Neuronal stem cell (in vitro differentiated cells): ENCODE data around the gene PPEF1.
"Not testable (repeated sequence)": the region's sequence is repeated elsewhere in the genome, so short reads cannot be mapped to it uniquely, and the experiment has no call there.

Experiments
- DNase-seq: peaks from one replicate; pipeline ENCODE4 v3.0.0-alpha.2; 2013; ENCODE audit warnings: low spot score
- H2AFZ ChIP-seq: one replicate; pipeline ENCODE4 v1.6.1; 2013; ENCODE audit warnings: mild to moderate bottlenecking, low read length, inconsistent platforms
- H2AK5ac ChIP-seq: 2 replicates; pipeline ENCODE4 v1.6.1; 2013; ENCODE audit warnings: low read depth, mild to moderate bottlenecking, inconsistent platforms, low read length, moderate library complexity, mixed read lengths
- H2BK120ac ChIP-seq: 2 replicates; pipeline ENCODE4 v1.6.1; 2013; ENCODE audit warnings: low read depth, mild to moderate bottlenecking, inconsistent platforms, low read length, moderate library complexity, mixed read lengths
- H2BK12ac ChIP-seq: one replicate; pipeline ENCODE4 v1.6.1; 2013; ENCODE audit warnings: low read length, inconsistent platforms
- H2BK15ac ChIP-seq: 2 replicates; pipeline ENCODE4 v1.6.1; 2013; ENCODE audit warnings: mild to moderate bottlenecking, low read length, inconsistent platforms, mixed read lengths
- H2BK5ac ChIP-seq: one replicate; pipeline ENCODE4 v1.6.1; 2013; ENCODE audit warnings: inconsistent platforms, mild to moderate bottlenecking, low read length, moderate library complexity
- H3K14ac ChIP-seq: one replicate; pipeline ENCODE4 v1.6.1; 2013; ENCODE audit warnings: low read length, inconsistent platforms
- H3K18ac ChIP-seq: 2 replicates; pipeline ENCODE4 v1.6.1; 2013; ENCODE audit warnings: low read length, inconsistent platforms
- H3K23ac ChIP-seq: 2 replicates; pipeline ENCODE4 v1.6.1; 2013; ENCODE audit warnings: low read depth, mild to moderate bottlenecking, mixed read lengths, low read length, inconsistent platforms; ENCODE audit not compliant: poor library complexity
- H3K27ac ChIP-seq: replicated peaks from 3 replicates; pipeline ENCODE4 v1.5.1; 2013; ENCODE audit warnings: low read length, inconsistent platforms
- H3K27me3 ChIP-seq, 3 experiments: 2 replicates each; pipeline ENCODE4 v1.6.1; 2013; ENCODE audit warnings: low read length in 3 of 3, mild to moderate bottlenecking in 2 of 3, inconsistent platforms in 1 of 3, low read depth in 1 of 3, mixed read lengths in 1 of 3, moderate library complexity in 1 of 3; ENCODE audit not compliant: control insufficient read depth in 3 of 3, insufficient read depth in 3 of 3
- H3K36me3 ChIP-seq, 2 donors: replicated peaks in 1 of 2; 2 replicates each; pipeline ENCODE4 v1.6.1; 2013; ENCODE audit warnings: low read length in 2 of 2; ENCODE audit not compliant: control insufficient read depth in 2 of 2, insufficient read depth in 2 of 2
- H3K4ac ChIP-seq: 2 replicates; pipeline ENCODE4 v1.6.1; 2013; ENCODE audit warnings: inconsistent platforms, mild to moderate bottlenecking, low read length, moderate library complexity
- H3K4me1 ChIP-seq, 2 donors: 1 replicate in 1 of 2; 2 replicates in 1 of 2; pipeline ENCODE4 v1.6.1; 2013; ENCODE audit warnings: low read length in 2 of 2, low read depth in 1 of 2; ENCODE audit not compliant: control insufficient read depth in 2 of 2, insufficient read depth in 1 of 2
- H3K4me2 ChIP-seq: one replicate; pipeline ENCODE4 v1.6.1; 2013; ENCODE audit warnings: mild to moderate bottlenecking, low read length, inconsistent platforms; ENCODE audit not compliant: insufficient read depth, poor library complexity, severe bottlenecking
- H3K4me3 ChIP-seq, 2 donors: 2 replicates each; pipeline ENCODE4 v1.5.1; 2013; ENCODE audit warnings: low read length in 2 of 2, mild to moderate bottlenecking in 2 of 2, inconsistent platforms in 1 of 2, moderate library complexity in 1 of 2
- H3K79me1 ChIP-seq: one replicate; pipeline ENCODE4 v1.6.1; 2013; ENCODE audit warnings: low read depth, mild to moderate bottlenecking, inconsistent platforms, low read length, moderate library complexity
- H3K9ac ChIP-seq: one replicate; pipeline ENCODE4 v1.6.1; 2013; ENCODE audit warnings: mild to moderate bottlenecking, low read depth, low read length, inconsistent platforms; ENCODE audit not compliant: poor library complexity
- H3K9me3 ChIP-seq, 2 donors: replicated peaks in 1 of 2; 2 replicates each; pipeline versions ENCODE3 to v1.6.1; 2013; ENCODE audit warnings: low read length in 2 of 2, mild to moderate bottlenecking in 2 of 2, inconsistent platforms in 1 of 2, low read depth in 1 of 2, mixed read lengths in 1 of 2, moderate library complexity in 1 of 2; ENCODE audit not compliant: control insufficient read depth in 2 of 2, insufficient read depth in 1 of 2
- H4K8ac ChIP-seq: one replicate; pipeline ENCODE4 v1.6.1; 2013; ENCODE audit warnings: low read depth, mild to moderate bottlenecking, inconsistent platforms, low read length, moderate library complexity
- H4K91ac ChIP-seq: one replicate; pipeline ENCODE4 v1.6.1; 2013; ENCODE audit warnings: low read length, low read depth, mild to moderate bottlenecking, inconsistent platforms; ENCODE audit not compliant: poor library complexity
- WGBS, 2 donors: extraction: QIAGEN DNeasy Blood & Tissue Kit; methylation state at CpG; one replicate each; pipeline ENCODE4 v1.1.7; 2013; ENCODE audit warnings: missing lambda C conversion rate in 2 of 2, mixed read lengths in 1 of 2; ENCODE audit not compliant: insufficient read length in 2 of 2, insufficient replicate concordance in 1 of 2; ENCODE audit errors: extremely low coverage in 2 of 2; 5-methylcytosine and 5-hydroxymethylcytosine counted together

The PPEF1 gene

GRCh38 chrX:18739609-18740008 is 32.2 kb downstream of the PPEF1 start:
- not testable (repeated sequence) for H2BK15ac ChIP-seq, H3K9ac ChIP-seq, H3K14ac ChIP-seq, H2AK5ac ChIP-seq, H3K4me2 ChIP-seq, H3K4me1 ChIP-seq, H3K27ac ChIP-seq, H2AFZ ChIP-seq, H3K9me3 ChIP-seq, H2BK5ac ChIP-seq, H3K36me3 ChIP-seq, H3K79me1 ChIP-seq, H3K4ac ChIP-seq, H2BK120ac ChIP-seq, DNase-seq, H4K8ac ChIP-seq, H4K91ac ChIP-seq, H3K23ac ChIP-seq, H3K27me3 ChIP-seq, H2BK12ac ChIP-seq, H3K18ac ChIP-seq, H3K4me3 ChIP-seq
- WGBS, 2 donors: no CpG with 5 or more reads among the region's 6 CpGs

- no peak overlapping the region for H3K27ac ChIP-seq
- no peaks in the 10 kb centered on the region for H3K79me1 ChIP-seq
- no CpG with 5 or more reads among the region's 2 CpGs for WGBS, 2 donors
- H3K18ac ChIP-seq: no peak overlapping the region
- no peak overlapping the region for H3K4me3 ChIP-seq
- H2BK15ac ChIP-seq: no peak overlapping the region
- no peak overlapping the region for H2BK12ac ChIP-seq
- H3K4me1 ChIP-seq: no peaks in the 10 kb centered on the region
- H3K14ac ChIP-seq: no peak overlapping the region
- no peak overlapping the region for H3K4ac ChIP-seq
- no peaks in the 10 kb centered on the region for H3K9me3 ChIP-seq
- H4K91ac ChIP-seq: no peak overlapping the region
- H2AFZ ChIP-seq: no peak overlapping the region
- no peak overlapping the region for H3K9ac ChIP-seq
- DNase-seq: no peak
- H3K23ac ChIP-seq: no peak overlapping the region
- H3K4me2 ChIP-seq: no peak overlapping the region
- no peaks in the 10 kb centered on the region for H3K36me3 ChIP-seq
- no peak overlapping the region for H2BK120ac ChIP-seq
- no peak overlapping the region for H2BK5ac ChIP-seq
- H4K8ac ChIP-seq: no peak overlapping the region
- H2AK5ac ChIP-seq: no peak overlapping the region
- H3K27me3 ChIP-seq: no peaks in the 10 kb centered on the region
Observed at GRCh38 chrX:18748499-18748898, 41.1 kb downstream of the PPEF1 start.

- no peaks in the 10 kb centered on the region for H3K9me3 ChIP-seq
- H3K27ac ChIP-seq: no peak overlapping the region
- no peak overlapping the region for H2AK5ac ChIP-seq
- no peak overlapping the region for H3K23ac ChIP-seq
- H3K9ac ChIP-seq: no peak overlapping the region
- H2AFZ ChIP-seq: no peak overlapping the region
- WGBS, 2 donors: no CpG with 5 or more reads among the region's 2 CpGs
- H2BK5ac ChIP-seq: no peak overlapping the region
- no peak overlapping the region for H3K18ac ChIP-seq
- no peak overlapping the region for H2BK12ac ChIP-seq
- H4K91ac ChIP-seq: no peak overlapping the region
- H3K4me2 ChIP-seq: no peak overlapping the region
- DNase-seq: no peak
- no peak overlapping the region for H3K4ac ChIP-seq
- no peaks in the 10 kb centered on the region for H3K79me1 ChIP-seq
- no peak overlapping the region for H3K4me3 ChIP-seq
- no peaks in the 10 kb centered on the region for H3K36me3 ChIP-seq
- peaks cover 0 to 5% (median 0%) of the 10 kb centered on the region in 3 experiments for H3K27me3 ChIP-seq
- H3K4me1 ChIP-seq: no peaks in the 10 kb centered on the region
- H3K14ac ChIP-seq: no peak overlapping the region
- no peak overlapping the region for H4K8ac ChIP-seq
- no peak overlapping the region for H2BK120ac ChIP-seq
- H2BK15ac ChIP-seq: no peak overlapping the region
Observed at GRCh38 chrX:18753631-18754030, 46.2 kb downstream of the PPEF1 start.

- H4K8ac ChIP-seq: no peak overlapping the region
- H3K18ac ChIP-seq: no peak overlapping the region
- no peaks in the 10 kb centered on the region for H3K79me1 ChIP-seq
- no peak overlapping the region for H2BK12ac ChIP-seq
- H3K4me2 ChIP-seq: no peak overlapping the region
- no peaks in the 10 kb centered on the region for H3K9me3 ChIP-seq
- H2BK5ac ChIP-seq: no peak overlapping the region
- H3K4ac ChIP-seq: no peak overlapping the region
- no peak overlapping the region for H2BK15ac ChIP-seq
- H3K4me3 ChIP-seq: no peak overlapping the region
- no peak for DNase-seq
- no CpG with 5 or more reads among the region's 4 CpGs for WGBS, 2 donors
- no peak overlapping the region for H2BK120ac ChIP-seq
- H2AFZ ChIP-seq: no peak overlapping the region
- no peak overlapping the region for H4K91ac ChIP-seq
- no peak overlapping the region for H3K23ac ChIP-seq
- no peaks in the 10 kb centered on the region for H3K4me1 ChIP-seq
- no peaks in the 10 kb centered on the region for H3K36me3 ChIP-seq
- H3K9ac ChIP-seq: no peak overlapping the region
- H3K27ac ChIP-seq: no peak overlapping the region
- peaks cover 0 to 5% (median 0%) of the 10 kb centered on the region in 3 experiments for H3K27me3 ChIP-seq
- H2AK5ac ChIP-seq: no peak overlapping the region
- no peak overlapping the region for H3K14ac ChIP-seq
Observed at GRCh38 chrX:18755651-18756050, 48.2 kb downstream of the PPEF1 start.
